GM23338 (cell line): ENCODE results near the gene TUBB3.

ENCODE experiments used
- CREB1 ChIP-seq: fragments of 250-450 bp; sonication (Bioruptor Pico); IDR thresholded peaks from 2 replicates; pipeline ENCODE4 v1.5.0; 2020; ENCODE audit warnings: low read depth, mild to moderate bottlenecking, moderate library complexity
- CTCF ChIP-seq, 2 experiments: fragments of 200-600 bp in 1 of 2; sonication (generic) in 1 of 2; conservative IDR thresholded peaks; 2 replicates each; pipeline versions ENCODE4 v1.5.1 to v1.6.1; 2016 to 2017; ENCODE audit warnings: antibody characterized with exemption in 2 of 2, low read depth in 2 of 2, mild to moderate bottlenecking in 2 of 2, moderate library complexity in 1 of 2
- EZH2 ChIP-seq: fragments of 200-600 bp; sonication (generic); IDR thresholded peaks from one replicate; pipeline ENCODE4 v1.8.0; 2017; ENCODE audit warnings: antibody characterized with exemption, mild to moderate bottlenecking, low read depth; ENCODE audit not compliant: unreplicated experiment
- EZH2phosphoT487 ChIP-seq: fragments of 200-600 bp; sonication (generic); IDR thresholded peaks from one replicate; pipeline ENCODE4 v1.8.1; 2018; ENCODE audit warnings: antibody characterized with exemption; ENCODE audit not compliant: unreplicated experiment
- JUNB ChIP-seq: IDR thresholded peaks from one replicate; pipeline ENCODE4 v1.6.1; 2016; ENCODE audit warnings: antibody characterized with exemption; ENCODE audit not compliant: unreplicated experiment
- POLR2AphosphoS5 ChIP-seq: IDR thresholded peaks from 2 replicates; pipeline ENCODE4 v1.6.1; 2016; ENCODE audit warnings: antibody characterized with exemption, low read depth
- REST ChIP-seq: IDR thresholded peaks from one replicate; pipeline ENCODE4 v1.6.1; 2018; ENCODE audit warnings: antibody characterized with exemption; ENCODE audit not compliant: unreplicated experiment
- STAT1 ChIP-seq: IDR thresholded peaks from one replicate; pipeline ENCODE4 v1.6.1; 2016; ENCODE audit warnings: antibody characterized with exemption; ENCODE audit not compliant: unreplicated experiment
- ZNF114 ChIP-seq: fragments of 250-450 bp; sonication (Bioruptor Pico); IDR thresholded peaks from 2 replicates; pipeline ENCODE4 v1.5.0; 2020; ENCODE audit warnings: mild to moderate bottlenecking, moderate library complexity
- ZNF331 ChIP-seq: fragments of 250-450 bp; sonication (Bioruptor Pico); IDR thresholded peaks from 2 replicates; pipeline ENCODE4 v1.5.0; 2020; ENCODE audit warnings: low read depth, mild to moderate bottlenecking, moderate library complexity
- ZNF462 ChIP-seq: fragments of 250-450 bp; sonication (Bioruptor Pico); IDR thresholded peaks from 2 replicates; pipeline ENCODE4 v1.5.0; 2020; ENCODE audit warnings: mild to moderate bottlenecking, moderate library complexity

- TF ChIP-seq EZH2phosphoT487 (no peak), CTCF (conservative IDR thresholded peaks at IDR 0.05; ENCODE audit: low read depth in 2 of 2) (no peak), POLR2AphosphoS5 (no peak), EZH2 (no peak), CREB1 (CRISPR knock-in tag) (no peak), REST (no peak), ZNF462 (CRISPR knock-in tag) (no peak), ZNF114 (CRISPR knock-in tag) (no peak), JUNB (no peak), STAT1 (no peak), ZNF331 (no peak)
Observed at GRCh38 chr16:89922477-89922883, 662 bp upstream of the TUBB3 start.
